ENCODE results near the gene LAMB1.
A peak's percentile ranks its signal among the peaks of the same experiment; 100 is the strongest.

GRCh38 chr7:107874605-107875446, 128.1 kb downstream of the LAMB1 start:
- TF ChIP-seq CTCF (conservative IDR thresholded peaks at IDR 0.05; ENCODE audit: low read depth, low read length) (peak; percentile 84), EZH2phosphoT487 (IDR thresholded peaks at IDR 0.05; ENCODE audit: borderline replicate concordance, low read length) (no peak)
